ENCODE results near the gene CCDC12.

DNA sequence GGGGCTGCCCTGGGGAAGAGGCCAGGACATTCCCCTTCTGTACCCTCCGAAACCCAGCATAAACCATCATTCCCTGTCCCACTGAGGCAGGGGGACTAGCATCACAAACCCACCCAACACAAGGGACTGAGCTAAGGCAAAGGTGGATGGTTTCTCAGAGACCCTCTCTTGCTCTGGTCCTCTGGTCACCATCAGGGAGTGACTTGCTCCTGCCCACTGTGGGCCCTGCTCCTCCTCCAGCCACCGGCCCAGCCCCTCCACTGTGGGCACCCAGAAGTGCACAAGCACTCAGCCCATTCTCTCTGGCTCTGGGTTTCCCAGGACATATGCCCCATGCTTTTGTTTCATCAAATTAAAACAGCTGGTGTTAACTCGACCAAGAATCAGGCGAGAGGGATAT lies 54.1 kb downstream of the CCDC12 start:
- TF ChIP-seq POLR2A (IDR thresholded peaks at IDR 0.05), result no peak
- TF ChIP-seq, protein P1, sequence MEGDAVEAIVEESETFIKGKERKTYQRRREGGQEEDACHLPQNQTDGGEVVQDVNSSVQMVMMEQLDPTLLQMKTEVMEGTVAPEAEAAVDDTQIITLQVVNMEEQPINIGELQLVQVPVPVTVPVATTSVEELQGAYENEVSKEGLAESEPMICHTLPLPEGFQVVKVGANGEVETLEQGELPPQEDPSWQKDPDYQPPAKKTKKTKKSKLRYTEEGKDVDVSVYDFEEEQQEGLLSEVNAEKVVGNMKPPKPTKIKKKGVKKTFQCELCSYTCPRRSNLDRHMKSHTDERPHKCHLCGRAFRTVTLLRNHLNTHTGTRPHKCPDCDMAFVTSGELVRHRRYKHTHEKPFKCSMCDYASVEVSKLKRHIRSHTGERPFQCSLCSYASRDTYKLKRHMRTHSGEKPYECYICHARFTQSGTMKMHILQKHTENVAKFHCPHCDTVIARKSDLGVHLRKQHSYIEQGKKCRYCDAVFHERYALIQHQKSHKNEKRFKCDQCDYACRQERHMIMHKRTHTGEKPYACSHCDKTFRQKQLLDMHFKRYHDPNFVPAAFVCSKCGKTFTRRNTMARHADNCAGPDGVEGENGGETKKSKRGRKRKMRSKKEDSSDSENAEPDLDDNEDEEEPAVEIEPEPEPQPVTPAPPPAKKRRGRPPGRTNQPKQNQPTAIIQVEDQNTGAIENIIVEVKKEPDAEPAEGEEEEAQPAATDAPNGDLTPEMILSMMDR (IDR thresholded peaks at IDR 0.05), result no peak

Data from lower leg skin (tissue), 3 donors.